GM18907 (cell line): ENCODE results near the gene CLDN3.
"Not testable (repeated sequence)": the region's sequence is repeated elsewhere in the genome, so short reads cannot be mapped to it uniquely, and the experiment has no call there.

Experiments
- ATAC-seq: cut with Tn5 transposase; IDR thresholded peaks from one replicate; pipeline ENCODE4 v1.9.1; 2021; ENCODE audit warnings: mild to moderate bottlenecking, moderate library complexity; ENCODE audit not compliant: unreplicated experiment

The CLDN3 gene, protein sequence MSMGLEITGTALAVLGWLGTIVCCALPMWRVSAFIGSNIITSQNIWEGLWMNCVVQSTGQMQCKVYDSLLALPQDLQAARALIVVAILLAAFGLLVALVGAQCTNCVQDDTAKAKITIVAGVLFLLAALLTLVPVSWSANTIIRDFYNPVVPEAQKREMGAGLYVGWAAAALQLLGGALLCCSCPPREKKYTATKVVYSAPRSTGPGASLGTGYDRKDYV

DNA sequence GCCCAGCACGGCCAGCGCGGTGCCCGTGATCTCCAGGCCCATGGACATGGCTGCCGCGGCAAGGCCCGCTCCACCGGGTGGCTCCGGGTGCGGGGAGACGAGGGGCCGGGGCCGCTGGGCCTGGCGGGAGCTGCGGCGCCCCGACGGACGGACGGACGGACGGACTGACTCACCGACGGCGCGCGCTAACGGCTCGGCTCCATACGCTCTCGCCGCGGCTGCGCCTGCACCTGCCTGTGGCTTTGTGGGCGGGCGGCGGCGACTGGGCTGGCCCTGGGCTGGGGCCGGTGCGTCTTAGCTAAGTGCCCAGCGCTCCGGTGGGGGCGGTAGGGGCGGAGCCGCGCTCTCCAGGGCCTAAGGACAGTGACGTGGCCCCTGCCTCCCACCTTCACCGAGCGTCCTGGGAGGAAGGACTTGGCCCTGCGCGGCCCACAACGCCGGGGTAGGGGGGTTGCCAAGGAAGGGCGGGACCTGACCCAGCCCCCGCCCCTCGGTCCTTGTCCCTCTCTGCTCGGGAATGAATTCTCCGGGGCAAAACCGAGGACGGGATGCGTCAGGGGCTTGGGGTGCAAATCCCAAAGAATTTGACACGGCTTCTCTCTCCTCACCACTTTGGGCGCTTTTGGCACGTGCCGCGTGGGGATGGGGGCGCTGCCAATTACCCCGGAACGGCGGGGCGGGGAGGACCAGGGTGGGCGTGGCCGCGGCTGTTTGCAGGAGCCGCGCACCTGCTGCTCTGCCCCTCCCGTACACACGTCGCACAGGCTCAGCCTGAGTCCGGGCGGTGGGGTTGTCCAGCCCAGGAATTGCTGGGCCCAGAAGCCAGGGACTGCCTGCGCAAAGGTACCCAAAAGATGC lies at the start of gene CLDN3:
CLDN3 (minus strand) TSS at position 269 of the 858 bp plus-strand sequence; CDS start at position 48, 221 bp downstream.
- ATAC-seq: no peak

DNA sequence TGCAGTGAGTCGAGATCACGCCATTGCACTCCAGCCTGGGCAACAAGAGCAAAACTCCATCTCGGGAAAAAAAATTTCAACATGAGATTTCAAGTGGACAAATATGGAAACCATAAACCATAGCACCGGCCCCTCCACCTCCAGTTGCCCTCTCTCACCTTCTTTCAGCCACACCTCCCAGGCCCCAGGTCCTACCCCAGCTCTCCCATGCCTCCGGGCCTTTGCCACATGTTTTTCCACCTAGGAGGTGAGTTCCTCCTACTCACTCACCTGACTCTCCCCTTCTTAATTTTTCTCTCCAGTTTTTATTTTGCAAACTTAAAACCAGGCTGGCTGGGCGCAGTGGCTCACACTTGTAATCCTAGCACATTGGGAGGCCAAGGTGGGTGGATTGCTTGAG lies 47.1 kb upstream of the CLDN3 start:
- no peak for ATAC-seq

DNA sequence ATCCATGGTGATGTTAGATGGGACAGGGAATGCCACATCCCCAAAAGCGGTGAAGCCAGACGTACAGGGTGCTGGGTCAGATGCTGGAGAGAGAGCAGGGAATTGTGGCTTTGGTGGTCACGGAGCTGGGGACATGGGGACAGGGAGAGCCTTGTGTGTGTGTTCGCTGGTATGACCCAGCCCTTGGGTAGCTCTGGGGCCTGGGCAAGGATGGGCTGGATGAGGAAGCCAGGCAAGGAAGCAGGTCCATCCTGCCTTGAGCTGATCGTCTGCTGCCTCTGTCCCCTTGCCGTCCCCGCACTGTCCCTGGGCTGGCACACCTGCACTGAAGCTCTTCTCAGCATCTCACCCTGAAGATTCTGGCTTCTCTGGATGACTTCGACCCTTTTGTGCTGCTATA lies 45.4 kb upstream of the CLDN3 start:
- no peak for ATAC-seq

DNA sequence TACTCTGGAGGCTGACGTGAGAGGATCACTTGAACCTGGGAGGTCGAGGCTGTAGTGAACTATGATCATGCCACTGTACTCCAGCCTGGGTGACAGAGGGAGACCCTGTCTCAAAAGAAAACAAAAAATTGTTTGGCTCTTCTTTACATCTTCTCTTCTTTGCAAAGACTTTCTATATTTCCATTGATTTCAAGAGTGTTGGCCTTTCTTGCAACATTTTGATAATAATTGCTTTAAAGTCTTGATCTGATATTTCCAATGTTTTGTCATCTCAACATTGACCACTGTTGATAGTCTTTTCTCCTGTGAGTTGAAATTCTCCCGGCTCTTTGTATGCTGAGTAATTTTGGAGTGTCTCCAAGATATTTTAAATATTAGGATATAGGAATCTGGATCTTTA lies 42.9 kb upstream of the CLDN3 start:
- no peak for ATAC-seq

DNA sequence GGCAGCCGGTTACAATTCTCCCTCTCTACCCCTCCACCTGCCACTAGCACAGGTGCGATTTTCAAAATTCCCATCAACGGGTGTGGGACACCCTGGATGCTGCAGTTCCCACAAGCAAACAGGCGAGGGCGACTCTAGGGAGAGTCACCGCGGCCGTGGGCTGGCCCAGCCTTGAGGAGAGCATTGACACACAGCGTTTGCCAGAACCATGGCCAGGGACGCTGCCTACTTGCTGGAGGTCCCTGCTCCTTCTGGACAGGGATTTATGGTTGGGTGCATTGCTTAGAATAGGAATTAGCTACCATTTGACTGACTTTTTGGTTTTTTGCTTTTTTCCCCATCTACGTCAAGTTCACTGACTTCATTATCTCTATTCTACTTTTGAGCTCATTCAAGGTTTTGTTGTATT lies 41.7 kb upstream of the CLDN3 start:
- peak; percentile 57 for ATAC-seq

DNA sequence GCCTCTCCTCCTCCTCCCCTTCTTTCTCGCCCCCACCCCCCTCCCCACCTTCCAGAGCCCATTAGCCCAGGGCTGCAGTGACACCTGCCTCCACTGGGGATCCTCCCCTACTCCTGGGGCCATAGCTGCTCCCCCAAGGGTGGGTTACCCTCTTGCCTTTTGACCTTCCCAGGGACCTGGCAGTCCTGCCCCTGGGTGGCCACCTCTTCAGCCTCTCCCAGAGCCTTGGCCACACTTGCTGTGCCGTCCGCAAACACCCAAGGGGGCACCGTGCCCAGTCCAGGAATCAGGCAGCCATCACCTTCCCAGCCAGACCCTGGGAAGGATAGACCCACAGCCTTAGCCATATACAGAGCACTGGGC lies 40.9 kb upstream of the CLDN3 start:
- no peak for ATAC-seq

DNA sequence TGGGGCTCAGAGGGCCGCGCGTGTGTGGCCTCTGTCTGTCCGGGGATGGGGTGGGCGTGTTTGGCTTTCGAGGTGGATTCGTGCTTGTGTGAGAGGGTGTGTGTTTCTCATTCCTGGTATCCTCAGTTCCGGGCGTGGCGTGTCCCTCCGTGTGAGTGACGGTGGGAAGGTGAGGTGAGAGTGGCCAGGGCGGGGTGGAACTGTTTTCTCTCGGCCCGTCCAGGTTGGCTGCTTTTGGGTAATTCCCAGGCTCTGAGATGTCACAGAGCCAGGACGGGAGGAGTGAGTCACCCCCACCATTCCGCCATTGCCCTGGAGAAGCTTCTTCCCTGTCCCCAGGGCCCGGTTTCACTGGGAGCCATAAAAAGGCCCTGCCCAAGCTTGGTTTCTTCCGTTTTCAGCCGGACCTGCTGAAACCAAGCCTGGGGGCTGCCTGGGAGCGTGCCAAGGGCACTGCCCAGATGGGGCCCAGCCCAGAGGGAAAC lies 39.4 kb upstream of the CLDN3 start:
- ATAC-seq: no peak

DNA sequence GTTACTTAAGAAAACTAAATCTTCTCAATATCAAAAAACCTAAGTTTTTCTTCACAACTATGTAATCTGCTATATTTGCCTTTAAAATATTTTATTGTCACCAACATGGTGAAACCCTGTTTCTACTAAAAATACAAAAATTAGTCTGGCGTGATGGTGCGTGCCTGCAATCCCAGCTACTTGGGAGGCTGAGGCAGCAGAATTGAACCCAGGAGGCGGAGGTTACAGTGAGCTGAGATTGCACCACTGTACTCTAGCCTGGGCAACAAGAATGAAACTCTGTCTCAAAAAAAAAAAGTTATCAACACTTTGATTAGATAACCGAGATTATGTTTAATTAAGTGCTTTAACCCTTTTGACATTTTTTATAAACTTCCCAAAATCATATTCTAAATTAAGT lies 32.4 kb upstream of the CLDN3 start:
- no peak for ATAC-seq

DNA sequence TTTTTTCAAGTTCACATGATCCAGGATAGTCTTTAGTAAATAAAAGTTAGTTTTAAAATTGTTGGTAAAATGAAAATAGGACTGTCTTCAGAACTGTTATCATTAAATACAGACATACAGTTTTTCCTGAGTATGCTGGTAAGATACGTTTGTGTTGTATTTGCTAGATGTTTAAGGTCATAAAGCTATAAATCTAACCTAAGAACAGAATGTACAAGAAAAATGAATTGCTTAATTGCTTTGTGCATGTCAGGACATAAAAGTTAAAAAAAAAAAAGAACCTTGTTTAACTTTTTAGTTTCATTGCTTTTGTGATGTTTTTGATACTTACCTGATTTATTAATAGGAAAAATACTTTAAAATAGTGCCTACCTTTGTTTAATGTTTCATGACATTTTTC lies 31.5 kb upstream of the CLDN3 start:
- ATAC-seq: no peak

DNA sequence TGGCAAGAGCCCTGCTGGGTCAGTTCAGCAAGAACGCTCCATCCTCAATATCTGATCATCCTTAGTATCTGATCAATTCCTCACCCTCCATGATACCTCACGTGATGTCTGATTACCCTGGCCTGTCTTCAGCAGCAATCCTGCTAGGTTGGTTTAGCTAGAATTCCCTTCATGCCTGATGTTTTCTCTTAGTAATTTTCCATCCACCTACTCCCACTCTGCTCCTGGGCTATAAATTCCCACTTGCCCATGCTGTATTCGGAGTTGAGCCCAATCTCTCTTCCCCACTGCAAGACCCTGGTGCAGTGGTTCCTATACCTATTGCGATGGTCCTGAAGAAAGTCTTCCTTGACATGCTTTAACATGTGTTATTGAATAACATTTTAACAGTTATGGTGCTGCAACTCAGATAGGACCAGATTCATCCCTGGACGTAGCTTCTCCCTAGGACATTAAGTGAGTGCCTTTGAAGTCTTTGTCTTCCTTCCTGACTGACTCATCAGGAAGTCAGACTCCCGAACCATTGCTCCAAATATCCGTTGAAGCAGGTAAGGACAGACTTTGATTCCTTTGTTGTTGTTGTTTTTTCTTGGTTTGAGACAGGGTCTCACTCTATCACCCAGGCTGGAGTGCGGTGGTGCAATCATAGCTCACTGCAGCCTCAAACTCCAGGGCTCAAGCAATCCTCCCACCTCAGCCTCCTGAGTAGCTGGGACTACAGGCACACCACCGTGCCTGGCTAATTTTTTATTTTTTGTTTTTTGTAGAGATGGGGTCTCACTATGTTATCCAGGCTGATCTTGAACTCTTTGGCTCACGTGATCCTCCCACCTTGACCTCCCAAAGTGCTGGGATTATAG lies 29.4 kb upstream of the CLDN3 start:
- ATAC-seq: no peak

DNA sequence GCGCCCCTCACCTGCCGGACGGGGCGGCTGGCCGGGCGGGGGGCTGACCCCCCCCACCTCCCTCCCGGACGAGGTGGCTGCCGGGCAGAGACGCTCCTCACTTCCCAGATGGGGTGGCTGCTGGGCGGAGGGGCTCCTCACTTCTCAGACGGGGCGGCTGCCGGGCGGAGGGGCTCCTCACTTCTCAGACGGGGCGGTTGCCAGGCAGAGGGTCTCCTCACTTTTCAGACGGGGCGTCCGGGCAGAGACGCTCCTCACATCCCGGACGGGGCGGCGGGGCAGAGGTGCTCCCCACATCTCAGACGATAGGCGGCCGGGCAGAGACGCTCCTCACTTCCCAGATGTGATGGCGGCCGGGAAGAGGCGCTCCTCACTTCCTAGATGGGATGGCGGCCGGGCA lies 27.1 kb upstream of the CLDN3 start:
- not testable (repeated sequence) for ATAC-seq

DNA sequence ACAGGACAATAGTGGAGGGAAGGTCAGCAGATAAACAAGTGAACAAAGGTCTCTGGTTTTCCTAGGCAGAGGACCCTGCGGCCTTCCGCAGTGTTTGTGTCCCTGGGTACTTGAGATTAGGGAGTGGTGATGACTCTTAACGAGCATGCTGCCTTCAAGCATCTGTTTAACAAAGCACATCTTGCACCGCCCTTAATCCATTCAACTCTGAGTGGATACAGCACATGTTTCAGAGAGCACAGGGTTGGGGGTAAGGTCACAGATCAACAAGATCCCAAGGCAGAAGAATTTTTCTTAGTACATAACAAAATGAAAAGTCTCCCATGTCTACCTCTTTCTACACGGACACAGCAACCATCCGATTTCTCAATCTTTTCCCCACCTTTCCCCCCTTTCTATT lies 26.6 kb upstream of the CLDN3 start:
- ATAC-seq: not testable (repeated sequence)

DNA sequence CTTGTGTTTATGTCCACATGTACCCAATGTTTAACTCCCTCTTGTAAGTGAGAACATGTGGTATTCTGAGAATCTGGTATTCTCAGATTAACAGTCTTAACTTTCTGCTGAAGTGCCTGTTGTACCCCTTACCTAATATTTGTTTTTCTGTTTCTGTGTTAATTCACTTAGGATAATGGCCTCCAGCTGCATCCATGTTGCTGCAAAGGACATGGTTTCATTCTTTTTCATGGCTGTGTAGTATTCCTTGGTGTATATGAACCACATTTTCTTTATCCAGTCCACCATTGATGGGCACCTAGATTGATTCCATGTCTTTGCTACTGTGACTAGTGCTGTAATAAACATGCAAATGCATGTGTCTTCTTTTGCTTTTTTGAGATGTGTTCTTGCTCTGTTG lies 25.1 kb upstream of the CLDN3 start:
- not testable (repeated sequence) for ATAC-seq

DNA sequence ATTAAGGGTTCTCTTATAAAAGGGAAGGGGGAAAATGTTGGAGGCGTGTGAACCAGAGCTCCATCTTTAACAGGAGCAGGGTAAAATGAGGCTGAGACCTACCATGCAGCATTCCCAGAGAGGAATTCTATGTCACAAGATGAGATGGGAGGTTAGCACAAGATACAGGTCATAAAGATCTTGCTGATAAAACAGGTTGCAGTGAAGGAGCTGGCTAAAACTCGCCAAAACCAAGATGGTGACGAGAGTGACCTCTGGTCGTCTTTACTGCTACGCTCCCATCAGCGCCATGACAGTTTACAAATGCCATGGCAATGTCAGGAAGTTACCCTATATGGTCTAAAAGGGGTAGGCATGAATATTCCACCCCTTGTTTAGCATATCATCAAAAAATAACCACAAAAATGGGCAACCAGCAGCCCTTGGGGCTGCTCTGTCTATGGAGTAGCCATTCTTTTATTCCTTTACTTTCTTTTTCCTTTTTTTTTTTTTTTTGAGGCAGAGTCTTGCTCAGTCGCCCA lies 21.2 kb upstream of the CLDN3 start:
- ATAC-seq: not testable (repeated sequence)

DNA sequence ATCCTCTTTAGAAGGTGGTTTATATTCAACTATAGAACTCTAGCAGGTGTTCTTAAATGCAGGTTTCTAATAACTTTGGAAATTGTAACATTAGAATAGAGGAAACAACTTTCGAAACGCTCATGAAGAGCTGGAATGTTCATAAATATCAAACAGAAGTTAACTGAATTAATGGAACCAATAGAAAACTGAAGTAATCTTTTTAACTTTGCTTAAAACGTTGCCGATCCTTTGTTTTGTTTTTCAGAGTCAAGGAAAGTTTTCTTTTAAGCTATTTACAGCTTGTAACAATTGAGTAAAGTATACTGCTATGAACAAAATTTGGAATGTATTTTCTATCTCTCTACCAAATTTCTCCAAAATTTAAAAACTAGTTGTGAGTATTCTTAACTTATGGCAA lies 19.0 kb upstream of the CLDN3 start:
- ATAC-seq: no peak

DNA sequence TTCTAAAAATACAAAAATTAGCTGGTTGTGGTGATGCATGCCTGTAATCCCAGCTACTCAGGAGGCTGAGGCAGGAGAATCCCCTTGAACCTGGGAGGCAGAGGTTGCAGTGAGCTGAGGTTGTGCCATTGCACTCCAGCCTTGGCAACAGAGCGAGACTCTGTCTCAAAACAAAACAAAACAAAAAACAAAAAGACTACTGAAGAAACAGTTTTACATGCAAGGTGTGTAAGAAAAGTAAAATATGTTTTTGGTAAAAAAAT lies 17.6 kb upstream of the CLDN3 start:
- ATAC-seq: not testable (repeated sequence)

DNA sequence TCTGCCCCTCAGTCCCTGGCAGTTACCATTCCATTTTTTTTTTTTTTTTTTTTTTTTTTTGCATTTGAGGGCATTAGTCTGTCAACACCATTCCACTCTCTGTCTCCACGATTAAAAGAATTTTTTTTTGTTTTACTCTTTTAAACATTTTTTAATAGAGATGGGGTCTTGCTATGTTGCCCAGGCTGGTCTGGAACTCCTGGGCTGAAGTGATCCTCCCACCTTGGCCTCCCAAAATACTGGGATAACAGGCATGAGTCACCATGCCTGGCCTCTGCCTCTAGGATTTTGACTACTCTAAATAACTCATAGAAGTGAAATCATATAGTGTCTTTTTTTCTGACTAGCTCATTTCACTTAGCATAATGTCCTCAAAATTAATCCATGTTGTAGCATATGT lies 16.5 kb upstream of the CLDN3 start:
- ATAC-seq: no peak

DNA sequence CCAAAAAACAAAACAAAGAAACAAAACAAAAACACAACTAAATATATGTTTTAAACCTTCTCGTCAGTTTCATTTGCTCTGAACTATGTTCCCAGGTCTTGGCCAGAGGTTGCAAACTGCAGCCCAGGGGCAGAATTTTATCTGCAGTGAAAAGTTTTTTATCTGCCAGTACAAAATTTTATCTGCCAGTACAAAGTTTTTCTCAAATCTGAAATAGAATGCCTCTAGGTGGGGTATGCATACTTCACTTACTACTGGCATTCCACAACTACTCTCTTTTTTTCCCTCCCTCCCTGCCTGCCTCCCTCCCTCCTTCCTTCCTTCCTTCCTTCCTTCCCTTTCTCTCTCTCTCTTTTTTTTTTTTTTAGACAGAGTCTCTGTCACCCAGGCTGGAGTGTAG lies 9.4 kb upstream of the CLDN3 start:
- ATAC-seq: no peak

DNA sequence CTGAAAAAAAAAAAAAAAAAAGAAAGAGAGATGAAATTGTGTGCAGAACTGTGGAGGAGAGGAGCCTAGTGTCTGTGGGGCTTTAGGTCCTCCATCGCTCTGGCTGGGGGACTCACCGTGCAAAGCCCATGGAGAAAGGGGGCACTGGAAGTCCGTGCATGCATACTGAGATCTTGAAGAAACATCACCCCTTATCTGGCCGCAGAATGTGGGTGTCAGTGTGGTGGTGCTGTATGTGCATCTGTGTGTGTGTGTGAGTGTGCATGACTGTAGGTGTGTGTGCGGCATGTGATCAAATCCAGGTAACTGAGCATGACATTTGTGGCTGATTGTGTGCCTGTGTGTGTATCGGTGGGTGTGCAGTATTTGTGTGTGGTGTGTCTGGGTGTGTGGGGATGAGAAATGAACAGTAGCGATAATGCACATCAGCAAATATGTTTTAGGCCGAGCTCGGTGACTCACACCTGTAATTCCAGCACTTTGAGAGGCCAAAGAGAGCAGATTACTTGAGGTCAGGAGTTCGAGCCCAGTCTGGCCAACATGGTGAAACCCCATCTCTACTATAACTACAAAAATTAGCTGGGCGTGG lies 8.8 kb upstream of the CLDN3 start:
- ATAC-seq: no peak

DNA sequence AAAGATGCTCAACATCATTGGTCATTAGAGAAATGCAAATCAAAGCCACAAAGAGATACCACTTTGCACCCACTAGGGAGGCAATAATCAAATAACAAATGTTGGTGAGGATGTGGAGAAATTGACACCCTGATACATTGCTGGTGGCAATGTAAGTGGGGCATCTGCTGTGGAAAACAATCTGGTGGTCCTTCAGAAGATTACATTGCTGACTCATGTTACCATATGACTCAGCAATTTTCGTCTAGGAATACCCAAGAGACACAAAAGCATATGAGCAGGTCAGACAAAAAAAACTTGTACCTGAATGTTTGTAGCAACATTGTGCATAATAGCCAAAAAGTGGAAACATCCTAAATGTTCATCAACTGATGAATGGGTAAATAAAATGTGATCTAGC lies 4.9 kb upstream of the CLDN3 start:
- no peak for ATAC-seq
